GM18951 (cell line): ENCODE data around the gene CGRRF1.

ENCODE experiments used
- POLR2A ChIP-seq: IDR thresholded peaks from 4 replicates; pipeline ENCODE4 v1.6.1; 2011; ENCODE audit warnings: mild to moderate bottlenecking; ENCODE audit not compliant: insufficient read length, insufficient read depth; ENCODE audit errors: extremely low read depth
- in situ Hi-C: fragments of 300-500 bp; cut with MboI; formaldehyde crosslinking; loops from one replicate; pipeline ENCODE4 v1.12.0; 2022; ENCODE audit warnings: low sequenced_read_pairs, mixed read lengths, inconsistent platforms; ENCODE audit not compliant: unreplicated experiment

CGRRF1 gene

DNA sequence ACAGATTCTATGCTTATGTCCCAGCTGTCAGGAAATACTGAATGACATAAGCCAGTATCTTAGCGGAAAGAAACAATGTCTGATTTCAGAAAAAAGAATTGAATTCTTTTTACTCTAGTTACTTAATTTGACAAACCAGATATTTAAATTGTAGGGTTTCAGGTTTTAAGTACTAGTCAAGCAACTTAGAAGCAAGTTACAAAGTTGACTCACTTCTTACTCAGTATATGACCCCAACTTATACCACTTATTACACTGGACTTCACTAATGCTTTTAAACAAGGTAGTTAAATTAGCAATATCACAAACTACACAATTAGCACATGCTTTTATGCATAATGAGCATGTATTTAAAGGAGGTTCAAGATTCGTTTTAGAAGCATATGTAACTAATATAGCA lies 28.0 kb upstream of the CGRRF1 start:
- TF ChIP-seq POLR2A = no peak
- in situ Hi-C loops = no loop called here

DNA sequence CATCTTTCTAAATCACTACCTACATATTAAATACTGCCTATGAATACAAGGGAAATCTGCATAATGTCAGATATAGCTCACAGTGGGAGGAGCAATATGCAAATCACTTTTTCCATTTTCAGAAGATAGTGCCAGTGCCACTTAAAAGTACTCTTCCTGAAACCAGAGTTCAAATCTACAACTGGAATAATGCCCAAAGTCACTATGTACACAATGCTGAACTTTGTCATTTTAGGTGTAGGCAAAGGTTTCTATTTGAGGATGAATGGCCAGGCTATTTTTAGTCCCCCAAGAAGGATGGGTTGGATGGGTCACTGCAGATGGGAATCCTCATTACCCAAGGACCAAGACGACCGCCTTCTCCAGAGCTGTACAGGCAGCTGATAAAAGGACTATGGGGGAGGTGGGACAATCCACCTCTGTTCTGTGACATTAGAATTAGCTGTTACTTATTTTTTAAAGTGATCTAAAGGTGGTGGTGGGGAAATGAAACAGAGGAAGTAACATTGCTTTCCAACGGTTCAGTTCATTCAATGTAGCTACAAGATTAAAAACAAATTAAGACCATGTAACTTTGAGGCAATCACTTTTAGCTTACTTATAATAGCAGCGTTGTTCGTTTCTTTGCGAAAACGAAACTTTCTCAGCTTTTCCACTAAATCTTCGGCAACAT lies 26.5 kb upstream of the CGRRF1 start:
- no peak for TF ChIP-seq POLR2A
- in situ Hi-C loops = no loop called here

GRCh38 chr14:54483846-54484245 lies 25.9 kb upstream of the CGRRF1 start:
- no peak for TF ChIP-seq POLR2A
- in situ Hi-C loops = no loop called here

DNA sequence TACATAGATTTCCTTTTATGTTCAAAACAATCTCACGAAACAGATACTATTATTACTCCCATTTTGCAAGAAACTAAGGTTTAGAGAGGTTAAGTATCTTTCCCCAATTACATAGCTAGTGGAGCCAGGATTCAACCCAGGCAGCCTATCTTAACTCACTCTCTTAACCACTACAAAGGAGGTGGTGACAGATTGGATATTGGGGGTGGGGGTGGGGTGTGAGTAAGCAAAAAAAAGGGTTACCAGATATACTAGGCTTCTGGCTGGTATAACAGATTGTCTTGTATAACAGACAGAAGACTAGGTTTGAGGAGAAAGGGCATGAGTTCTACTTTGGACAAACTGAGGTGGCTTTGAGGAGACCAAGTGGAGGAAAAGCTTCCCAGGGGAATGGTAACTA lies 23.0 kb upstream of the CGRRF1 start:
- TF ChIP-seq POLR2A = no peak
- in situ Hi-C loops = no loop called here

DNA sequence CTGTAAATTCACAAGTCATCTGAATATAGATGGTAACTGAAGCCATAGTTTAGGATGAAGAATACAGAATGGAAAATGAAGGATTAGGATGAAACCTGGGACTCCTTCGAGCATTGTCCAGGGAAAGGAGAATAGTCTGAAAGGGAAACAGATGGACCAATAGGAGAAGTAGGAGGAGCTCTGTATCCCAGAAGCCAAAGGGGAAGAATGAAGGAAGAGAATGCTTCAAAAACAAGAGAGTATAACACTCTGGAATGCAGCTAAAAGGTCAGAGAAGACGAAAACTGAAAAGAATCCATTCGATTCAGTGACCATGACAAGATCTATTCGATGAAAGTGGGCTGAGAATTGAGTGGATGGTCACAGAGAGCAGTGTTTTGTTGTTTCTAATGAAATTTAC lies 21.9 kb upstream of the CGRRF1 start:
- no peak for TF ChIP-seq POLR2A
- in situ Hi-C loops = no loop called here

DNA sequence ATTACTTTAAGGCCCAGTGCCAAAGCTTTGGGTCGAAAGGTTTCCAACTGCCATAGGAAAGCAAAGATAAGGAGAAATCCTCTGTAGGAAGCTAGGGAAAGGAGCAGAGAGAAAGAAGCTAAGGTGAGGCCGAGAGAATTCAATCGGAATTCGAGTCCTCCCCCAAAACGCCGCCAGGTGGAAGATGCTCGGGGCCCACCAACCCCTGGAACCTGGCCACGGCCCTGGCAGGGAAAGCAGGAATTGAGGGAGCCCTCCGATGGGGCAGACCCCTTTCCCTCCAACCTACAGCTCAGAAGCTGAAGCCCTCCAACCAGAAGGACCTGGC lies 21.4 kb upstream of the CGRRF1 start:
- in situ Hi-C loops = no loop called here
- no peak for TF ChIP-seq POLR2A

GRCh38 chr14:54488646-54489317 lies 20.9 kb upstream of the CGRRF1 start, which contains the start of gene GMFB:
Gene GMFB, minus strand, starts transcription at chr14:54488980. Its CDS starts 53 bp downstream, at chr14:54488927.
- in situ Hi-C loops = no loop called here
- peak; percentile 83 for TF ChIP-seq POLR2A

DNA sequence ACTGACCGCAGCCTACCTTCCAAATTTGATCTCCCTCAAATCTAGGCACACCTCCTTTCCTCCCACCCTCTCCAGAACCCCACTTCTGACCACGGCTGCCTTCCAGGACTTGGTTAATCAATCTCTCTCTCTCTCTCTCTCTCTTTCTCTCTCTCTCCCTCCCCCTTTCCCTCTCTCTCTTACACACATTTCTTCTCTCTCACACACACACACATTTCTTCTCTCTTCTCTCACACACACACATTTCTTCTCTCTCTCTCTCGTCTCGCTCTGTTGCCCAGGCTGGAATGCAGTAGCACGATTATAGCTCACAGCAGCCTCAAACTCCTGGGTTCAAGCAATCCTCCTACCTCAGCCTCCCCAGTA lies 20.4 kb upstream of the CGRRF1 start:
- no peak for TF ChIP-seq POLR2A
- in situ Hi-C loops = no loop called here

GRCh38 chr14:54489731-54490444 lies 19.8 kb upstream of the CGRRF1 start:
- TF ChIP-seq POLR2A = no peak
- in situ Hi-C loops = no loop called here

GRCh38 chr14:54490445-54491175 lies 19.1 kb upstream of the CGRRF1 start:
- TF ChIP-seq POLR2A = no peak
- in situ Hi-C loops = no loop called here

- TF ChIP-seq POLR2A = no peak
- in situ Hi-C loops = no loop called here
Observed at GRCh38 chr14:54493293-54493692, 16.4 kb upstream of the CGRRF1 start.

GRCh38 chr14:54497224-54497623 lies 12.5 kb upstream of the CGRRF1 start:
- no peak for TF ChIP-seq POLR2A
- in situ Hi-C loops = no loop called here

DNA sequence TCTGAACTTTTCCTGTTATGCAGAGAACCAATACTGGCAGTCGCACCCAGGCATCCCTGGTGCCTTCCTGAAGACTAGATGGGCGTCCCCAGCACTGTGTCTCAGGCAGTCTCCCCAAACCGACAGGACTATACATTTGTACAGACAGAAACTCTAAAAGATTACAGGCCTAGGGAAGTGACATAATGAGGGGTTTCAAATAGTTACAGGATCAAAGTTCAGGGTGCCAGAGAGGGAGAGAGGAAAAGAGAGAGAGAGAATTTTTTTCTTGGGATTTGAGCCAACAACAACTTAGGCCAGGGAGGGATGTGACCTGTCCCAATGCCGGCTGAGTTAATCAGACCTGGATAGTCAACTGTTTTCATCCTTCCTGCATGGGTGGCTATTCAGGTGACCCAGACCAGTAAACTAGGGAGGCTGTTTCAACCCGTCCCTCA lies 11.6 kb upstream of the CGRRF1 start:
- no peak for TF ChIP-seq POLR2A
- in situ Hi-C loops = no loop called here
